Sigmoid colon (tissue), 7 donors: Measurements from ENCODE around the gene ZC3H8. TPM values are rescaled to one million over a fixed set of nuclear protein-coding genes. Genes with fewer than 3 reads are reported as not detected.

ENCODE experiments used
- DNase-seq: peaks from one replicate; pipeline ENCODE4 v3.0.0-alpha.2; 2019
- H3K27ac ChIP-seq, 4 donors: fragments of 200-600 bp; sonication (generic); one replicate each; pipeline ENCODE4 v1.5.1; 2016 to 2019; ENCODE audit warnings: mild to moderate bottlenecking in 1 of 4
- H3K27me3 ChIP-seq, 3 donors: fragments of 200-600 bp; sonication (generic); one replicate each; pipeline ENCODE4 v1.5.1; 2019; ENCODE audit warnings: mild to moderate bottlenecking in 1 of 3
- H3K36me3 ChIP-seq, 4 donors: fragments of 200-600 bp; sonication (generic); one replicate each; pipeline ENCODE4 v1.5.1; 2016 to 2019
- H3K4me1 ChIP-seq, 4 donors: fragments of 200-600 bp; sonication (generic); one replicate each; pipeline ENCODE4 v1.5.1; 2017 to 2019
- H3K4me3 ChIP-seq, 4 donors: fragments of 200-600 bp; sonication (generic); one replicate each; pipeline ENCODE4 v1.5.1; 2017 to 2019; ENCODE audit warnings: mild to moderate bottlenecking in 2 of 4, moderate library complexity in 1 of 4
- H3K9me3 ChIP-seq, 4 donors: fragments of 200-600 bp in 3 of 4; sonication (generic) in 3 of 4; one replicate each; pipeline versions ENCODE4 v1.5.1 to v1.6.1; 2013 to 2019
- EP300 ChIP-seq, 4 donors: sonication (generic); formaldehyde crosslinking; IDR thresholded peaks; one replicate each; pipeline ENCODE4 v1.6.1; 2017; ENCODE audit warnings: antibody characterized with exemption in 4 of 4
- POLR2A ChIP-seq, 2 donors: fragments of 450-650 bp; IDR thresholded peaks; one replicate each; pipeline ENCODE4 v1.6.1; 2016; ENCODE audit warnings: antibody characterized with exemption in 2 of 2, mild to moderate bottlenecking in 2 of 2, moderate library complexity in 2 of 2
- POLR2AphosphoS5 ChIP-seq, 4 donors: sonication (generic); formaldehyde crosslinking; IDR thresholded peaks; one replicate each; pipeline ENCODE4 v1.6.1; 2017; ENCODE audit warnings: antibody characterized with exemption in 4 of 4
- WGBS, 2 donors: extraction: QIAGEN DNeasy Blood & Tissue Kit; methylation state at CpG; one replicate each; pipeline ENCODE4 v1.1.7; 2013; 5-methylcytosine and 5-hydroxymethylcytosine counted together
- intact Hi-C: fragments of 100-400 bp; cut with DNase I; formaldehyde crosslinking; loops from one replicate; pipeline ENCODE4 v1.15.1; 2023
- polyA plus RNA-seq, 3 donors: library from polyadenylated mRNA; stranded (reverse); fragments of 200-250 nt; gene quantifications; one replicate each; pipeline ENCODE4 v1.2.3, GENCODE V29; 2013
- total RNA-seq, 4 donors: library from RNA; depleted of rRNA; stranded (reverse); fragments of >200 nt; gene quantifications; one replicate each; pipeline ENCODE4 v1.1.0, GENCODE V29; 2016
- TF ChIP-seq, protein P1 (sequence below), 4 experiments: fragments of 450-650 bp in 3 of 4; fragments of 200-600 bp in 1 of 4; IDR thresholded peaks; one replicate each; pipeline ENCODE4 v1.5.1; 2016 to 2019; ENCODE audit warnings: antibody characterized with exemption in 4 of 4, mild to moderate bottlenecking in 3 of 4, moderate library complexity in 2 of 4
- donor health status: healthy with polysubstance abuse.
- donor health status: Bipolar disorder and iron deficiency.
- donor health status: healthy.

The ZC3H8 gene
- total and polyA plus RNA-seq, 7 donors: 2.7 to 22.2 (median 9.4) TPM

DNA sequence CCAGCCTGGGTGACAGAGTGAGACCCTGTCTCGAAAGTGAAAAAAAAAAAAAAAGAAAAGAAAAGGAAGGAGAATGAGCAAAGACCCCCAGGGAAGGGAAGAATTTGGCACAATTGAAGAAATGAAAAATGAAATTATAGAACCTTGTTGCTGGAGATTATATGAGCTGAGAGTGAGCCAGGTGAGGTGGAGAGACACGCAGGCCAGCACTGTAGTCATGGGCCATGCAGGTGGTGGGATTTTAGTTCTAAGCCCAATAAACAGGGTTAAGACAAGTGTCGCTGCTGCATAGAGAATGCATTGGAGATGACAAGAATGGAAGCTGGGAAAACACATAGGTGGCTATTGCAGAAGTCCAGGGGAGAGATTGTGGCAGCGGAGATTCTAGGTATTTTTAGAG lies 84.3 kb downstream of the ZC3H8 start:
- no peak for DNase-seq
- Histone ChIP-seq H3K27ac (no peak overlapping the region), H3K27me3 (no peaks in the 10 kb centered on the region), H3K4me3 (no peak overlapping the region), H3K9me3 (no peaks in the 10 kb centered on the region), H3K4me1 (no peaks in the 10 kb centered on the region), H3K36me3 (no peaks in the 10 kb centered on the region)
- TF ChIP-seq, protein P1, sequence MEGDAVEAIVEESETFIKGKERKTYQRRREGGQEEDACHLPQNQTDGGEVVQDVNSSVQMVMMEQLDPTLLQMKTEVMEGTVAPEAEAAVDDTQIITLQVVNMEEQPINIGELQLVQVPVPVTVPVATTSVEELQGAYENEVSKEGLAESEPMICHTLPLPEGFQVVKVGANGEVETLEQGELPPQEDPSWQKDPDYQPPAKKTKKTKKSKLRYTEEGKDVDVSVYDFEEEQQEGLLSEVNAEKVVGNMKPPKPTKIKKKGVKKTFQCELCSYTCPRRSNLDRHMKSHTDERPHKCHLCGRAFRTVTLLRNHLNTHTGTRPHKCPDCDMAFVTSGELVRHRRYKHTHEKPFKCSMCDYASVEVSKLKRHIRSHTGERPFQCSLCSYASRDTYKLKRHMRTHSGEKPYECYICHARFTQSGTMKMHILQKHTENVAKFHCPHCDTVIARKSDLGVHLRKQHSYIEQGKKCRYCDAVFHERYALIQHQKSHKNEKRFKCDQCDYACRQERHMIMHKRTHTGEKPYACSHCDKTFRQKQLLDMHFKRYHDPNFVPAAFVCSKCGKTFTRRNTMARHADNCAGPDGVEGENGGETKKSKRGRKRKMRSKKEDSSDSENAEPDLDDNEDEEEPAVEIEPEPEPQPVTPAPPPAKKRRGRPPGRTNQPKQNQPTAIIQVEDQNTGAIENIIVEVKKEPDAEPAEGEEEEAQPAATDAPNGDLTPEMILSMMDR (IDR thresholded peaks at IDR 0.05): no peak
- TF ChIP-seq EP300 (IDR thresholded peaks at IDR 0.05) (no peak), POLR2A (IDR thresholded peaks at IDR 0.05) (no peak), POLR2AphosphoS5 (IDR thresholded peaks at IDR 0.05) (no peak)
- WGBS, 2 donors: 94 to 95% methylated on average over 4 of the region's 4 CpGs
- intact Hi-C loops: no loop called here

DNA sequence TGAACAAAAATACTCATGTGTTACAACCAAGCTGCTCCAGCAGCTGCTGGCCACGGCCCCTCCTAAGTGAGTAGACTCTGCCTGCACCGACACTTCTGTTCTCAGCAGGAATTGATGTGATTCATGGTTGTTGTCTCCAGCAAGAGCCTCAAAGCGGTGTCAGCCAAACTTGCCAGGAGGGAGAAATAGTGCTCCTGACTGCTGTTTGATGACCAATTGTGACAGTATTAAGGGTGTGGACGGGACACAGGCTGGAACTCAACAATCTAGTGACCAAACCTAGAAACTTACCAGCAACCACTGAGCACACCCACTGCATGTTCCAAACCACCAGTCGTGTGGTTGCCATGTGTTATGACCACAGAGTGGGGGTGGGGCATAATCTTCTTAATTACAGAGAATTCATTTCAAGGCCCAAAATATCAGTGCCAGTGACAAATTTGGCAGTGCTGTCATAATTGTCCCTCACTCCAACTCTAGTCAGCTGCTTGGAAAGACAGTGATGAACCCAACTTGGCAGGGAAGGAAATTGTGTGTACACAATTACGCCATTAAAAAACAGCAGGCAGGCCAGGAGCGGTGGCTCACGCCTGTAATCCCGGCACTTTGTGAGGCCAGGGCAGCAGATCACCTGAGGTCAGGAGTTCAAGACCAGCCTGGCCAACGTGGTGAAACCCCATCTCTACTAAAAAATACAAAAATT lies 86.3 kb downstream of the ZC3H8 start:
- no peak for DNase-seq
- Histone ChIP-seq H3K4me3 (no peak overlapping the region), H3K36me3 (no peaks in the 10 kb centered on the region), H3K27ac (no peak overlapping the region), H3K4me1 (no peaks in the 10 kb centered on the region), H3K9me3 (no peaks in the 10 kb centered on the region), H3K27me3 (no peaks in the 10 kb centered on the region)
- intact Hi-C loops: no loop called here
- WGBS, 2 donors: 72 to 84% methylated on average over 10 of the region's 10 CpGs
- no peak for TF ChIP-seq POLR2A (IDR thresholded peaks at IDR 0.05)
- TF ChIP-seq POLR2AphosphoS5 (IDR thresholded peaks at IDR 0.05): no peak
- TF ChIP-seq, protein P1 (IDR thresholded peaks at IDR 0.05): no peak
- no peak for TF ChIP-seq EP300 (IDR thresholded peaks at IDR 0.05)

DNA sequence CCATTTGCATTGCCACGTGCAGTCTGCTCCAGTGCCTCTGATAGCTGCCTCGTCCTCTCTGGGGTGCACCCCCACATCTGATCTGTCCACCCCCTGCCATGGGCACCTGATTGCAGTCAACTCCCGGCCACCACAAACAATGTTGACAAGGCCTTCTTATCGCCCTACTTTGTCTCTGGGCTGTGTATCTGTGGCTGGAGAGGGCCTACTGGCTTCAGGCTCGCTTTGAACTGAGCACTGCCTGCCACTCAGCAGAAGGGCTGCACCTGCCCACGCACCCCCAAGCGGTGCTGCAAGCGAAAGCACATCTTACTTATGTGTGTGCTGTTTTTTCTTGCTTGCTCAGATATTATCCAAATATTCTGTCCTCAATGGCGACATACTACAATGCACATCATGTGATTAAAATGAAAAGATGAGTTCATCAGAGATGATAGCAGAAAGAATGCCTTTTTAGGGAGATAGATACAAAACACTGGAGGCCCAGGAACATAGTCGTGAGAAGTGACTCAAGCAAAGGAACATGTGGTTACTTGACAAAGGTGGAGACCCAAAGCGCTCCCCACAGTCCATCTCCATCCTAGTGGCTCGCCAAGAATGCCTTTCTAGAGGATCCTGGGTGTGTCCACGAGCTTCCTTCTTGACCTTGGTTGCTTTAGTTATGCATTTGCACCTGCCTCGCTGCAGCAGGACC lies 87.9 kb downstream of the ZC3H8 start:
- Histone ChIP-seq H3K9me3 (no peaks in the 10 kb centered on the region), H3K4me3 (no peak overlapping the region), H3K27me3 (no peaks in the 10 kb centered on the region), H3K27ac (no peak overlapping the region), H3K36me3 (no peaks in the 10 kb centered on the region), H3K4me1 (no peaks in the 10 kb centered on the region)
- intact Hi-C loops: no loop called here
- no peak for DNase-seq
- no peak for TF ChIP-seq POLR2AphosphoS5 (IDR thresholded peaks at IDR 0.05)
- WGBS, 2 donors: 74 to 80% methylated on average over 14 of the region's 14 CpGs

DNA sequence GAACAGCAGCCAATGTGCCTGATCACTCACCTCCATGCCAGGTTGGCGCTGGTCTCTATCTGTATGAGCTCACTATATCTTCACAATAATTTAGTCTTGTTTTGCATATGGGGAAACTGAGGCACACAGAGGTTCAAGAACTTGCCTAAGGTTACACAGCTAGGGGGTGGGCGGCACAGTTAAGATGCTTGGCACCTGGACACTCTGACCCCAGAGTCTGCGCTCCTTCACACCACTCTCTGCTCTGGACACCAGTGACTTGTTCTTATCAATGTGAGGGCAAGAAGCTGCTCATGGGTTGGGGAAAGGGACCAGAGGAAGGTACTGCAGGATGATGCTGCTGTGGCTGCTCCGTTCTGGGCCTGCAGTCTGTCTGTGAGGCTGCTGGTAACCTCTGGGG lies 89.5 kb downstream of the ZC3H8 start:
- intact Hi-C loops: no loop called here
- Histone ChIP-seq H3K27me3 (no peaks in the 10 kb centered on the region), H3K4me3 (no peak overlapping the region), H3K9me3 (no peaks in the 10 kb centered on the region), H3K27ac (no peak overlapping the region), H3K36me3 (no peaks in the 10 kb centered on the region), H3K4me1 (no peaks in the 10 kb centered on the region)
- WGBS, 2 donors: 94 to 98% methylated on average over 4 of the region's 4 CpGs
- no peak for DNase-seq
- TF ChIP-seq EP300 (IDR thresholded peaks at IDR 0.05) (no peak), POLR2AphosphoS5 (IDR thresholded peaks at IDR 0.05) (no peak), POLR2A (IDR thresholded peaks at IDR 0.05) (no peak)
- TF ChIP-seq, protein P1 (IDR thresholded peaks at IDR 0.05): no peak

DNA sequence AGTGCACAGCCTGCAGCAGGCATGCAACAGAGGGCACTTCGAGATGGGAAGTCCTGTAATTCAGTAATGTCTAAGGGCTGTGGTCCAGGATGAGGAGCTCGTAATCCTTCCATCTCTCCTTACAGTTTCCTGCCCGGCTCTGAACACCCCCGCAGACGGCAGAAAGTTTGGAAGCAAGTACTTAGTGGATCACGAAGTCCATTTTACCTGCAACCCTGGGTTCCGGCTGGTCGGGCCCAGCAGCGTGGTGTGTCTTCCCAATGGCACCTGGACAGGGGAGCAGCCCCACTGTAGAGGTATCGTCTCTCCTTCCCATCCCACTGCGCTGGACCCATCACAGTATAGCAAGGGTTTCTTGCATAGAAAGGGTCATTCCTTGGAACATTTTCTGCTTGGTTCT lies 90.0 kb downstream of the ZC3H8 start:
- Histone ChIP-seq H3K4me3 (no peak overlapping the region), H3K36me3 (no peaks in the 10 kb centered on the region), H3K9me3 (no peaks in the 10 kb centered on the region), H3K4me1 (no peaks in the 10 kb centered on the region), H3K27ac (no peak overlapping the region), H3K27me3 (no peaks in the 10 kb centered on the region)
- 93 to 94% methylated on average over 11 of the region's 11 CpGs for WGBS, 2 donors
- TF ChIP-seq, protein P1 (IDR thresholded peaks at IDR 0.05): no peak
- TF ChIP-seq POLR2AphosphoS5 (IDR thresholded peaks at IDR 0.05): no peak
- no peak for TF ChIP-seq EP300 (IDR thresholded peaks at IDR 0.05)
- TF ChIP-seq POLR2A (IDR thresholded peaks at IDR 0.05): no peak
- no peak for DNase-seq
- intact Hi-C loops: no loop called here
